Ishikawa (cell line): Measurements from ENCODE around the gene MYL7.

Source experiments
- CEBPB ChIP-seq: IDR thresholded peaks from 2 replicates; pipeline ENCODE4 v1.6.1; 2012
- CREB1 ChIP-seq: IDR thresholded peaks from 2 replicates; pipeline ENCODE4 v1.6.1; 2012; ENCODE audit warnings: low read depth
- EGR1 ChIP-seq: IDR thresholded peaks from 2 replicates; pipeline ENCODE4 v1.6.1; 2012
- EP300 ChIP-seq: IDR thresholded peaks from 2 replicates; pipeline ENCODE4 v1.6.1; 2012; ENCODE audit warnings: borderline replicate concordance
- FOXM1 ChIP-seq: IDR thresholded peaks from 2 replicates; pipeline ENCODE4 v1.6.1; 2012; ENCODE audit warnings: low read depth, borderline replicate concordance
- NFIC ChIP-seq: IDR thresholded peaks from 2 replicates; pipeline ENCODE4 v1.6.1; 2012
- RAD21 ChIP-seq: IDR thresholded peaks from 2 replicates; pipeline ENCODE4 v1.6.1; 2012; ENCODE audit warnings: low read depth
- REST ChIP-seq: IDR thresholded peaks from 2 replicates; pipeline ENCODE4 v1.6.1; 2012; ENCODE audit warnings: low read depth, mild to moderate bottlenecking
- TAF1 ChIP-seq: IDR thresholded peaks from 2 replicates; pipeline ENCODE4 v1.6.1; 2012; ENCODE audit warnings: low read depth, mild to moderate bottlenecking
- TCF12 ChIP-seq: IDR thresholded peaks from 2 replicates; pipeline ENCODE4 v1.6.1; 2012; ENCODE audit warnings: low read depth
- USF1 ChIP-seq: IDR thresholded peaks from 2 replicates; pipeline ENCODE4 v1.6.1; 2012

- no peak for TF ChIP-seq EP300
- TF ChIP-seq NFIC, result no peak
- no peak for TF ChIP-seq EGR1
- TF ChIP-seq CREB1, result no peak
- TF ChIP-seq USF1, result no peak
- TF ChIP-seq REST, result no peak
- TF ChIP-seq FOXM1, result no peak
- no peak for TF ChIP-seq TAF1
- TF ChIP-seq TCF12, result no peak
- TF ChIP-seq RAD21, result no peak
- TF ChIP-seq CEBPB, result no peak
These were observed 30.2 kb downstream of the MYL7 start for GRCh38 chr7:44110719-44111635.
